GM12878 (cell line): ENCODE results near the gene NDEL1.

Experiments
- EP300 ChIP-seq, 2 experiments: fragments of 150-350 bp in 1 of 2; IDR thresholded peaks; 2 replicates each; pipeline ENCODE4 v1.6.1; 2011 to 2012; ENCODE audit warnings: low read depth in 2 of 2, low read length in 2 of 2, borderline replicate concordance in 1 of 2, improper control_type of control experiment in 1 of 2, inconsistent platforms in 1 of 2; ENCODE audit not compliant: control insufficient read depth in 1 of 2
- FOXK2 ChIP-seq: fragments of 450-650 bp; IDR thresholded peaks from 2 replicates; pipeline ENCODE4 v1.6.1; 2017; ENCODE audit warnings: mild to moderate bottlenecking, moderate library complexity
- HCFC1 ChIP-seq: fragments of 150-350 bp; IDR thresholded peaks from 2 replicates; pipeline ENCODE4 v1.6.1; 2014; ENCODE audit warnings: low read length
- HDAC6 ChIP-seq: fragments of 200-600 bp; sonication (generic); IDR thresholded peaks from one replicate; pipeline ENCODE4 v1.8.0; 2017; ENCODE audit warnings: antibody characterized with exemption; ENCODE audit not compliant: unreplicated experiment
- KDM1A ChIP-seq: fragments of 200-600 bp; sonication (generic); IDR thresholded peaks from 2 replicates; pipeline ENCODE4 v1.6.1; 2016; ENCODE audit warnings: borderline replicate concordance
- POLR2A ChIP-seq: IDR thresholded peaks from 2 replicates; pipeline ENCODE4 v1.6.1; 2011; ENCODE audit warnings: low read depth, mild to moderate bottlenecking, low read length
- TCF12 ChIP-seq: IDR thresholded peaks from 2 replicates; pipeline ENCODE4 v1.6.1; 2011; ENCODE audit warnings: low read depth, mild to moderate bottlenecking, low read length
- ZZZ3 ChIP-seq: IDR thresholded peaks from 2 replicates; pipeline ENCODE4 v1.6.1; 2011; ENCODE audit warnings: low read depth; ENCODE audit not compliant: control insufficient read depth, insufficient read length
- TF ChIP-seq, protein P1 (sequence below): IDR thresholded peaks from 2 replicates; pipeline ENCODE4 v1.6.1; 2012; ENCODE audit warnings: mild to moderate bottlenecking, low read depth, low read length

DNA sequence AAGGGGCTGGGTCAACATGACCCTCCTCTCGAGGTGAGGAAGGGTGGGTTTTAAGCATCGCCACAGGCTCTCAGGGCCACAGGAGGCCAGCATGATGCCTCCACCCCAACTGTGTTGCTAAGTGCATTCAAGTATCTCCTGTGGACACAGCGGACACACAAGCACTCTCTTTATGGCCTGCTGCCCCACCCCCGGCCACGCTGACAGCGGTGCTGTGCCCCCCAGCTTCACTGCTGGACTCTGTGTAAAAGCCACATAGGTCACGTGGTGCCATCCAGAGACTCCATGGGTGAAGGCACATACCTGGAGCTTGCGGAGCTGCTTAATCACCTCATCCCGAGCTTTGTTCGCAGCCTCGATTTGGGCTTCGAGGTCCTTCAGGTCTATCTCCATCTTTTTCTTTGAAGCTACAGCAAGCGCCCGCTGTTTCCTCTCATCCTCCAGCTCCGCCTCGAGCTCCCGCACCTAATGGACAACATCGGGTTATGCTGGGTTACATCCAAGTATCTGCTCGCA, 51.5 kb downstream of the NDEL1 start:
- TF ChIP-seq EP300 (IDR thresholded peaks at IDR 0.05; ENCODE audit: borderline replicate concordance in 1 of 2, control insufficient read depth in 1 of 2, low read depth in 2 of 2, low read length in 2 of 2) (no peak), HCFC1 (no peak), POLR2A (no peak), HDAC6 (no peak), KDM1A (no peak), TCF12 (no peak), FOXK2 (no peak), ZZZ3 (no peak)
- TF ChIP-seq, protein P1, sequence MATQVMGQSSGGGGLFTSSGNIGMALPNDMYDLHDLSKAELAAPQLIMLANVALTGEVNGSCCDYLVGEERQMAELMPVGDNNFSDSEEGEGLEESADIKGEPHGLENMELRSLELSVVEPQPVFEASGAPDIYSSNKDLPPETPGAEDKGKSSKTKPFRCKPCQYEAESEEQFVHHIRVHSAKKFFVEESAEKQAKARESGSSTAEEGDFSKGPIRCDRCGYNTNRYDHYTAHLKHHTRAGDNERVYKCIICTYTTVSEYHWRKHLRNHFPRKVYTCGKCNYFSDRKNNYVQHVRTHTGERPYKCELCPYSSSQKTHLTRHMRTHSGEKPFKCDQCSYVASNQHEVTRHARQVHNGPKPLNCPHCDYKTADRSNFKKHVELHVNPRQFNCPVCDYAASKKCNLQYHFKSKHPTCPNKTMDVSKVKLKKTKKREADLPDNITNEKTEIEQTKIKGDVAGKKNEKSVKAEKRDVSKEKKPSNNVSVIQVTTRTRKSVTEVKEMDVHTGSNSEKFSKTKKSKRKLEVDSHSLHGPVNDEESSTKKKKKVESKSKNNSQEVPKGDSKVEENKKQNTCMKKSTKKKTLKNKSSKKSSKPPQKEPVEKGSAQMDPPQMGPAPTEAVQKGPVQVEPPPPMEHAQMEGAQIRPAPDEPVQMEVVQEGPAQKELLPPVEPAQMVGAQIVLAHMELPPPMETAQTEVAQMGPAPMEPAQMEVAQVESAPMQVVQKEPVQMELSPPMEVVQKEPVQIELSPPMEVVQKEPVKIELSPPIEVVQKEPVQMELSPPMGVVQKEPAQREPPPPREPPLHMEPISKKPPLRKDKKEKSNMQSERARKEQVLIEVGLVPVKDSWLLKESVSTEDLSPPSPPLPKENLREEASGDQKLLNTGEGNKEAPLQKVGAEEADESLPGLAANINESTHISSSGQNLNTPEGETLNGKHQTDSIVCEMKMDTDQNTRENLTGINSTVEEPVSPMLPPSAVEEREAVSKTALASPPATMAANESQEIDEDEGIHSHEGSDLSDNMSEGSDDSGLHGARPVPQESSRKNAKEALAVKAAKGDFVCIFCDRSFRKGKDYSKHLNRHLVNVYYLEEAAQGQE, result no peak
